Activated CD4-positive, alpha-beta T cell treated with anti-CD3 and anti-CD28 coated beads, Interleukin-2, Interleukin-6, amounts not matched to agents 100 ng/mL and 50 ng/mL, durations not matched to agents 16 hours and 8 hours (primary cell): ENCODE data around the gene TNFRSF12A.
"Not testable (repeated sequence)": the region's sequence is repeated elsewhere in the genome, so short reads cannot be mapped to it uniquely, and the experiment has no call there.

Experiments
- DNase-seq: peaks from one replicate; pipeline ENCODE4 v3.0.0-alpha.2; 2020

The TNFRSF12A gene

DNA sequence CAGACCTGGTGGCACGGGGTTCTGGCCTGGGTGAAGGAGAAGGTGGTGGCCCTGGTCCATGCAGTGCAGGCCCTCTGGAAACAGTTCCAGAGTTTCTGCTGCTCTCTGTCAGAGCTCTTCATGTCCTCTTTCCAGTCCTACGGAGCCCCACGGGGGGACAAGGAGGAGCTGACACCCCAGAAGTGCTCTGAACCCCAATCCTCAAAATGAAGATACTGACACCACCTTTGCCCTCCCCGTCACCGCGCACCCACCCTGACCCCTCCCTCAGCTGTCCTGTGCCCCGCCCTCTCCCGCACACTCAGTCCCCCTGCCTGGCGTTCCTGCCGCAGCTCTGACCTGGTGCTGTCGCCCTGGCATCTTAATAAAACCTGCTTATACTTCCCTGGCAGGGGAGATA lies 49.0 kb downstream of the TNFRSF12A start:
- DNase-seq: not testable (repeated sequence)

DNA sequence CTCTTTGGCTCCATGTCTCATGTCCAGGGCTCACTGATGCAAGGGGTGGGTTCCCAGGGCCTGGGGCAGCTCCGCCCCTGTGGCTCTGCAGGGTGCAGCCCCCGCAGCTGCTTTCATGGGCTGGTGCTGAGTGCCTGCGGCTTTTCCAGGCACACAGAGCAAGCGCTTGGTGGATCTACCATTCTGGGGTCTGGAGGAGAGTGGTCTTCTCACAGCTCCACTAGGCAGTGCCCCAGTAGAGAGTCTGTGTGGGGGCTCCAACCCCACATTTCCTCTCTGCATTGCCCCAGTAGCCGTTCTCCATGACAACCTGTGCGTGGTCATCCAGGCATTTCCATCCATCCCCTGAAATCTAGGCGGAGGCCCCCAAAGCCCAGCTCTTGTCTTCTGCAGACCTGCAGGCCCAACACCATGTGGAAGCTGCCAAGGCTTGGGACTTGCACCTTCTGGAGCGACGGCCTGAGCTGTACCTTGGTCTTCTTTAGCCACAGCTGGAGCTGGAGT lies 50.5 kb downstream of the TNFRSF12A start:
- no peak for DNase-seq

GRCh38 chr16:3071655-3072054 lies 51.5 kb downstream of the TNFRSF12A start:
- DNase-seq: no peak
